HPDE6-E6E7 (cell line): ENCODE results near the gene BLOC1S4.
"Not testable (repeated sequence)": the region's sequence is repeated elsewhere in the genome, so short reads cannot be mapped to it uniquely, and the experiment has no call there.

ENCODE experiments used
- DNase-seq: peaks from one replicate; pipeline ENCODE4 v3.0.0; 2011; ENCODE audit warnings: missing footprints; ENCODE audit errors: extremely low spot score

BLOC1S4 gene

DNA sequence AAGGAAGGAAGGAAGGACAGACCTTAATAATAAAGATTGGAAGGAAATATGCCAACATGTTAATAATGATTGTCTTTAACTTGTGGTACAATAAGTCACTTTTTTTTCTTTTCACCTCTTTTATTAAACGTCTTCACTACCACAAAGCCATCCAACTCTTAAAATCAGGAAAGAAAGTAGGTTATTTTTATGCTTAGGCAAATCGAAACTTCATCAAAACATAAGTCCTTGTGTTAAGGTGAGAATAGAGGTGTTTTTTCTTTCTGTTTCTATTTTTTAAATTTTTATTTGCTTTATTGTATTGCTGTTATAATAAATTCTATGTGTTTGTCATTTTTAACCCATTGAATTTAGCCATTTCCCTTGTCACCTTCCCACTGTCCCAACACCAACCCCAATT lies 26.5 kb downstream of the BLOC1S4 start:
- DNase-seq: no peak

- DNase-seq: no peak
Measured at GRCh38 chr4:6742989-6743388, 27.0 kb downstream of the BLOC1S4 start.

DNA sequence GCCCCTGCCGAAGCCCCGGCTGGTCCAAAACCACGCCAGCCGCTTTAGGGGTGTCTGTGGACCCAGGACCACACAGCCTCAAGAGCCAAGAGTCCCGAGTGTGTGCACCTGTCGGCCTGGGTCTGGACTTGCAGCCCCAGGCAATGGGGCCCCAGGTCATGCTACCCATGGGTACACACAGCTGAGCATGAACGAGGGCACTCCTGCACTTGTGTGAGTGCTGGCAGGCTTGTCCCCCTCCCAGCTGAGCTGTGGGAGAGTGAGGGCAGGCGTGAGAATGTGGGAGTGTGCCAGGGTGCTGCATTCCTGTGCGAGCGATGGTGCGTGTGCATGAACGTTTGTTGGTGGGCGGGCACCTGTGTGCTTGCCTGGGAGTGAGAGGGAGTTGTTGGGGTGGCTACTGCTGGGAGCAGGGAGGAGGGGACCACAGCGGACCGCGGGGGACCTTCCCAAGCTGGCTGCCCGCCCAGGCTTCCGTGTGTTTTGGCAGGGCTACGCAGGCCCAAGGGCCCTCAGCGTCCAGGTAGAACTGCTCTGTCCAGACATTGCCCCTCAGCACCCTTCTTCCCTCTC lies 30.8 kb downstream of the BLOC1S4 start:
- no peak for DNase-seq

GRCh38 chr4:6747294-6748051 lies 31.5 kb downstream of the BLOC1S4 start:
- DNase-seq: no peak

- DNase-seq: no peak
Measured at GRCh38 chr4:6748286-6748685, 32.3 kb downstream of the BLOC1S4 start.

- DNase-seq: peak; percentile 73
Measured at GRCh38 chr4:6749340-6750171, 33.6 kb downstream of the BLOC1S4 start.

DNA sequence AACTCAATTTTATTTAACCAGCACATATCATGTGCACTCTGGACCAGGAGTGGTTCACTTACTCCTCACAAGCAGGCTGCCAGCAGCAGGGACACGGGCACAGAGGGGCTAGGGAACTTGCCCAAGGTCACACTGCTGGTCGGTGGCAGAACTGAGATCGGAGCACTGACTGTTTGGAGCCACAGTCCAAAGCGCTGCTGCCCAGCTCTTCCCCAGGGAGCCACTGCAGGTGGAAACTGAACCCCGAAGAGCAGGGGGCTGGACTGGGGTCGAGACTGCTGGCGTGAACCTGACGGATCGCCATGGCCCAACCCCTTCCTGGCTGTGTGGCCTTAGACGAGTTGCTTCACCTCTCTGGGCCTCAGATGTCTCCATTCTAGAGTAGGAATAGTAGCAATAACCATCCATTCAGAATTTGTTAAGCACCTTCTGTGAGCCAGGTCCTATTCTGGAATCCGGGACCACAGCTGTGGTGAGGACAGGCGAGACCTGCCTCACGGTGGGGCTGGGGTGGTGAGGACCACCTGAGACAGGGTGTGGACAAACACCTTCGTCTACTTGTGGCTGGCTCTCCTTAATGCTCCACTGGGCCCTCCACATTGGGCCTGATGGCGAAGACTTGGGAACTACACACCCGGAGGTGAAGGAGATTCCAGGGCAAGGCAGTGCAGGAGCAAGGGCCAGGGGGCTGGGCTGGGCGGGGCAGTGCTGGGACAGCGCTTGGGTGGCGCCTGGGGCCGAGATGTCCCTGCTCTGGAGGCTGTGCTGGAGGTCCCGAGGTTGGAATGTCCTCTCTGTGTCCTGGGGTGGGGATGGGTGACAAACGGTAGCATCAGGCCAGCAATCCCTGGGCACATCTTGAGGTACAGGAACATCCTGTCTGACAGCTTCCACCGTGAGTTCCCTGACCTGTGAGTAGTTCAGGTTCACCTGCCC lies 34.6 kb downstream of the BLOC1S4 start:
- DNase-seq: no peak

DNA sequence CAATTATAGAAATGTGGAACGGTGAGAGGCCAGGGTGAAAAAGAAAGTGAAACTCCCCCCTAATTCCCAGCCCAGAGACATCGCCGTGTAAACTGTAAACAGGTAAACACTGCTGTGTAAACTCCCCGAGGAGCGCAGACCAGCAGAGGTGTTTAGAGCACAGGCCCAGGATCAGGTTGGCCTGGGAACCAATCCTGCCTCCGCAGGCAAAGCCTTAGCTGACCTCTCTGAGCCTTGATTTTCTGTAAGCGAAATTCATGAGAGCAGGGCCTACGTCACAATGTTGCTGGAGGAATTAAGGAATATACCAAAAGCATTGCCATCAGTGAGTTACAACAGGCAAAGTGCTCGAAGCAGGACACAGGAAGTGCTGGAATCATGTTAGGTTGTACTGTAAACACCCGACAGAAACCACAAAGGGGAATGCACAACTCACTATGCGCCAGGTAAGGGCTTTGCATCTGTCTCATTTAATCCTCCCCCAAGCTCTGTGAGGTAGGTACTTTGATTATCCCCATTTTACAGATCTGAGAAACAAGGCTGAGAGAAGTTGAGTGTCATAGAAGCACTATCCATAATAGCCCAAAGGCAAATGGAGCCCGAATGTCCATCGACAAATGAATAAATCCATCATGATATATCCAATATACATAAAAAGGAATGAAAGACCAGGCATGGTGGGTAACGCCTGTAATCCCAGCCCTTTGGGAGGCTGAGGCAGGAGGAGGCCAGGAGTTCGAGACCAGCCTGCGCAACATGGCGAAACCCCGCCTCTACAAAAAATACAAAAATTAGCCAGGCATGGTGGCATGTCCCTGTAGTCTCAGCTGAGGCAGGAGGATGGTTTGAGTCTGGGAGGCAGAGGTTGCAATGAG lies 35.9 kb downstream of the BLOC1S4 start:
- no peak for DNase-seq

- no peak for DNase-seq
Measured at GRCh38 chr4:6752486-6752829, 36.5 kb downstream of the BLOC1S4 start.

- no peak for DNase-seq
Measured at GRCh38 chr4:6753103-6753560, 37.2 kb downstream of the BLOC1S4 start.

- DNase-seq: no peak
Measured at GRCh38 chr4:6753891-6754290, 37.9 kb downstream of the BLOC1S4 start.

DNA sequence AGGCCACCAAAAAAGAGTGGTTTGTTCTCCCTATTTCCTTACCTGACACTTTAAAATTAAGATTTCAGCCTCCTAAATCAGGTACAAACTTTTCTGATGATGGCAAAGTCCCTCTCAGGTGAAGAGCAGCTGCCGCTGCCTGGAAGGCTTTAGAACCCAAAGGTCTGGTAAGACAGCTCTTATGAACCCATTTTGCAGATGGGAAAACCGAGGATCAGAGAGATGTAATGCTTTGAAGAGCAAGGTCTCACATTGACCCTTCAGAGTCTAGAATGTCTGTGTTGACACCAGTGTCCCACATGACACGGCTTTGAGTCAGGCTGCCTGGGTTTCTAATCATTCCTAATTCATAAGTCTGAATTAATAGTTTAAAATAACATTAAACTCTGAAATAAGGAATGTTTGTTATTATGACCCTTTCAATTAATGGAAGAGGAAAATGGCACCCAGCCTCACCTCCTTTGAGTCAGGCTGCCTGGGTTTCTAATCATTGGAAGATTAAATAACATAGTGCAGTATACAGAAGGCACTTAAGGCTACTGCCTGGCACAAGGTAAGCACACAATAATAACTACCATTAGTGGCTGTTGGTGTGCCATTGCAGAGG lies 38.6 kb downstream of the BLOC1S4 start:
- DNase-seq: no peak

GRCh38 chr4:6755088-6755753 lies 39.2 kb downstream of the BLOC1S4 start:
- no peak for DNase-seq

GRCh38 chr4:6756345-6756744 lies 40.4 kb downstream of the BLOC1S4 start:
- DNase-seq: not testable (repeated sequence)

GRCh38 chr4:6758728-6759127 lies 42.8 kb downstream of the BLOC1S4 start:
- no peak for DNase-seq

- DNase-seq: no peak
Measured at GRCh38 chr4:6760865-6761264, 44.9 kb downstream of the BLOC1S4 start.

DNA sequence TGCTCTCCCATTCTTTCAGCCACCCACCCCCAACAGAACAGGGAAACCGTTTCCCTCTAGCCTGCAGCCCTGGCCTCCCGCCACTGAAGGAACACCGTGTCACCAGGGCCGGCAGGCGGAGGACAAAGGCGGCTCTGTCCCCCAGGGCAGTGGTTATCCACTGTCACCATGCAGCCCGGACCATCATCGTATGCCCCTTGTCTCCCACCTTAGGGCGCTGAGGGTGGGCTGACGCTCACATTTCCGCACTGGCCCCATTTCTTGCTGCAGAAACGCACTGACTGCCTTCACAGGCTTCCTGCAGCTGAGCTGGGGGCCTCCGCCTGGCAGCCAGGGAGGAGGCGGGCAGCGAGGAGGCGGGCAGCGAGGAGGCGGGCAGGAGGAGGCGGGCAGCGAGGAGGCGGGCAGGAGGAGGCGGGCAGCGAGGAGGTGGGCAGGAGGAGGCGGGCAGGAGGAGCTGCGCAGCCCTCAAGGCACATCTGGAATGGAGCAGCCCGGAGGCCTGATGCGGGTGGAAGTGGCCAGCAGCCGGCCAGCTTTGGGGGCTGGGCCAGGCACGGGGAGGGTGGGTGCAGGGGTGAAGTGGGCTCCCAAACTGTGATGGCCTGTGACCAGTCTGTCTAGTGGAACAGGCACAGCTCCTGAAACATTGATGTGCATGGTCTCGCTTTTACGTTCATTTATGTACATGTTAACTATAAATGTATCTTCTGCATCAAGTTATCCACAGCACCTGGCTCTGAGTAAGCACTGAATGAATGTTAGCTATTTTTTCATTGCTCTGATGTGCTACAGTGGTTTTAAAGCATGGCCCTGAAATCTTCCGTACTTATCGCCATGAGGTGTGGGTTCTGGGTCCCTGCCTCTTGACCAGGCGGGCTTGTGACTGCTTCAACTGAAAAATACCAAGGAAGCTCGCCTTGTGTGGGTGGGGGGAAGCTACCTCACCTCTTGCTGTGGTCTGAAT lies 46.0 kb downstream of the BLOC1S4 start:
- DNase-seq: no peak

DNA sequence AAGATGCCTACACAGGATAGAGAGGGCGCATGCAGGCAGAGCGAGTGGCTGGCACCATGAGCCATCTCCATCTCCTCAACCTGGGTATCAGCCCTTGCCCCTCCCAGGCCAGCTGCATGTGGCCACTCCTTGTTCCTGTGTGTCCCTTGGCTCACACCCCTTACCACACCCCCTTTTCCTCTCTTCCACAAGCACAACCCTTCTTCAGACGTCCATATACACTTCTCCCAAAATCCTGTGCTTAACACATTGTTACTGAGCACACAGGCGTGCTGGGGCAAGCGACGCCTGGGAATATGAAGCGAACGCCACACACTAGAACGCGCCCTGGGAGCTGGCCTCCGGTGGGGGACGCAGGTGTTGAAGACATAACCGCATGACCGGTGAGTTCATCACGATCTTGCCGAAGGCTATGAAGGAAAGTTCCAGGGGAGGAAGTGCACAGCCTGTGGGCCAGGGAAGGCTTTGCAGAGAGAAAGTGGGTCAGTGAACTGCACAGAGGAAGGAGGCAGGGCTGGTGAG lies 47.4 kb downstream of the BLOC1S4 start:
- DNase-seq: peak; percentile 98
